Stimulated activated CD8-positive, alpha-beta memory T cell treated with anti-CD3 and anti-CD28 coated beads, Interleukin-7, amount 100 ng/mL, for 4 hours (primary cell): ENCODE measurements around the gene CEP112.
"Not testable (repeated sequence)": the region's sequence is repeated elsewhere in the genome, so short reads cannot be mapped to it uniquely, and the experiment has no call there.

Experiments
- DNase-seq, 2 donors: peaks; one replicate each; pipeline ENCODE4 v3.0.0-alpha.2; 2020; ENCODE audit warnings: low read depth in 2 of 2

The CEP112 gene

GRCh38 chr17:65891231-65891735 is 300.6 kb downstream of the CEP112 start:
- DNase-seq, result no peak

- DNase-seq, result no peak
Observed at GRCh38 chr17:65888649-65889048, 303.3 kb downstream of the CEP112 start.

GRCh38 chr17:65886315-65887245 is 305.4 kb downstream of the CEP112 start:
- no peak for DNase-seq

GRCh38 chr17:65885541-65886312 is 306.2 kb downstream of the CEP112 start:
- no peak for DNase-seq

- DNase-seq, result no peak
Observed at GRCh38 chr17:65876985-65877384, 314.9 kb downstream of the CEP112 start.

- no peak for DNase-seq
Observed at GRCh38 chr17:65868881-65869280, 323.1 kb downstream of the CEP112 start.

GRCh38 chr17:65867014-65867413 is 324.9 kb downstream of the CEP112 start:
- no peak for DNase-seq

GRCh38 chr17:65865715-65866425 is 326.1 kb downstream of the CEP112 start:
- no peak for DNase-seq

GRCh38 chr17:65864394-65864793 is 327.5 kb downstream of the CEP112 start:
- DNase-seq, result no peak

GRCh38 chr17:65857718-65858117 is 334.2 kb downstream of the CEP112 start:
- no peak for DNase-seq

GRCh38 chr17:65856865-65857264 is 335.1 kb downstream of the CEP112 start:
- no peak for DNase-seq

- DNase-seq, result no peak
Observed at GRCh38 chr17:65855675-65856074, 336.3 kb downstream of the CEP112 start.

GRCh38 chr17:65855245-65855644 is 336.7 kb downstream of the CEP112 start:
- no peak for DNase-seq

- no peak for DNase-seq
Observed at GRCh38 chr17:65853816-65854215, 338.1 kb downstream of the CEP112 start.

- no peak for DNase-seq
Observed at GRCh38 chr17:65852911-65853310, 339.0 kb downstream of the CEP112 start.

- DNase-seq, result no peak
Observed at GRCh38 chr17:65851965-65852736, 339.8 kb downstream of the CEP112 start.

- no peak for DNase-seq
Observed at GRCh38 chr17:65850486-65850885, 341.4 kb downstream of the CEP112 start.

GRCh38 chr17:65848751-65849150 is 343.2 kb downstream of the CEP112 start:
- no peak for DNase-seq

GRCh38 chr17:65841089-65841488 is 350.8 kb downstream of the CEP112 start:
- DNase-seq, result no peak

GRCh38 chr17:65837232-65837631 is 354.7 kb downstream of the CEP112 start:
- not testable (repeated sequence) for DNase-seq

GRCh38 chr17:65833214-65833613 is 358.7 kb downstream of the CEP112 start:
- no peak for DNase-seq
